ENCODE results near the gene KCNK10.

The KCNK10 gene

GRCh38 chr14:88318406-88318805, 4.7 kb downstream of the KCNK10 start:
- H3K27me3 ChIP-seq (ENCODE audit: low read length) = no peaks in the 10 kb centered on the region
- H3K4me3 ChIP-seq (ENCODE audit: insufficient read depth, low read length, poor library complexity, severe bottlenecking) = no peak overlapping the region
- H3K27ac ChIP-seq (ENCODE audit: low read depth, low read length) = no peak overlapping the region

GRCh38 chr14:88316521-88316920, 6.5 kb downstream of the KCNK10 start:
- H3K4me2 ChIP-seq (ENCODE audit: low read depth, low read length, poor library complexity, severe bottlenecking) = no peak overlapping the region
- no peaks in the 10 kb centered on the region for H4K20me1 ChIP-seq (ENCODE audit: low read depth, low read length)
- H3K36me3 ChIP-seq (ENCODE audit: low read length) = no peaks in the 10 kb centered on the region
- no peaks in the 10 kb centered on the region for H3F3A ChIP-seq (ENCODE audit: insufficient read depth)
- no peak overlapping the region for H3K4me3 ChIP-seq (ENCODE audit: insufficient read depth, low read length, poor library complexity, severe bottlenecking)
- no peak overlapping the region for H2AFZ ChIP-seq (ENCODE audit: low read depth, low read length, severe bottlenecking)
- H3K9me3 ChIP-seq (ENCODE audit: insufficient read depth, low read length) = no peaks in the 10 kb centered on the region
- TF ChIP-seq CTCF (IDR thresholded peaks at IDR 0.05; ENCODE audit: insufficient read depth, low read length, poor library complexity, severe bottlenecking) = no peak
- TF ChIP-seq EZH2phosphoT487 (conservative IDR thresholded peaks at IDR 0.05; ENCODE audit: low read length) = no peak
- no peaks in the 10 kb centered on the region for H3K9me2 ChIP-seq (replicated peaks; ENCODE audit: insufficient read depth, low read length)
- no peaks in the 10 kb centered on the region for H3K79me2 ChIP-seq (ENCODE audit: insufficient read depth, low read length)
- no peaks in the 10 kb centered on the region for H3K27me3 ChIP-seq (ENCODE audit: low read length)
- H3K27ac ChIP-seq (ENCODE audit: low read depth, low read length) = no peak overlapping the region
- no peak overlapping the region for H3K9ac ChIP-seq (ENCODE audit: low read length)

More at GRCh38 chr14:88318406-88318805, 4.7 kb downstream of the KCNK10 start:
- H3K9me2 ChIP-seq (replicated peaks; ENCODE audit: insufficient read depth, low read length) = no peaks in the 10 kb centered on the region
- H2AFZ ChIP-seq (ENCODE audit: low read depth, low read length, severe bottlenecking) = no peak overlapping the region
- H3K9me3 ChIP-seq (ENCODE audit: insufficient read depth, low read length) = no peaks in the 10 kb centered on the region
- H3K9ac ChIP-seq (ENCODE audit: low read length) = no peak overlapping the region
- H3K36me3 ChIP-seq (ENCODE audit: low read length) = no peaks in the 10 kb centered on the region
- no peaks in the 10 kb centered on the region for H4K20me1 ChIP-seq (ENCODE audit: low read depth, low read length)
- H3K4me2 ChIP-seq (ENCODE audit: low read depth, low read length, poor library complexity, severe bottlenecking) = no peak overlapping the region
- H3K79me2 ChIP-seq (ENCODE audit: insufficient read depth, low read length) = no peaks in the 10 kb centered on the region
- TF ChIP-seq CTCF (IDR thresholded peaks at IDR 0.05; ENCODE audit: insufficient read depth, low read length, poor library complexity, severe bottlenecking) = no peak
- TF ChIP-seq EZH2phosphoT487 (conservative IDR thresholded peaks at IDR 0.05; ENCODE audit: low read length) = no peak
- H3F3A ChIP-seq (ENCODE audit: insufficient read depth) = no peaks in the 10 kb centered on the region

- no peak overlapping the region for H2AFZ ChIP-seq (ENCODE audit: low read depth, low read length, severe bottlenecking)
- no peaks in the 10 kb centered on the region for H3F3A ChIP-seq (ENCODE audit: insufficient read depth)
- H3K4me2 ChIP-seq (ENCODE audit: low read depth, low read length, poor library complexity, severe bottlenecking) = no peak overlapping the region
- H3K27ac ChIP-seq (ENCODE audit: low read depth, low read length) = no peak overlapping the region
- TF ChIP-seq EZH2phosphoT487 (conservative IDR thresholded peaks at IDR 0.05; ENCODE audit: low read length) (no peak), CTCF (IDR thresholded peaks at IDR 0.05; ENCODE audit: insufficient read depth, low read length, poor library complexity, severe bottlenecking) (no peak)
- H3K36me3 ChIP-seq (ENCODE audit: low read length) = no peaks in the 10 kb centered on the region
- no peaks in the 10 kb centered on the region for H3K9me2 ChIP-seq (replicated peaks; ENCODE audit: insufficient read depth, low read length)
- no peaks in the 10 kb centered on the region for H4K20me1 ChIP-seq (ENCODE audit: low read depth, low read length)
- no peak overlapping the region for H3K4me3 ChIP-seq (ENCODE audit: insufficient read depth, low read length, poor library complexity, severe bottlenecking)
- H3K79me2 ChIP-seq (ENCODE audit: insufficient read depth, low read length) = no peaks in the 10 kb centered on the region
- H3K27me3 ChIP-seq (ENCODE audit: low read length) = no peaks in the 10 kb centered on the region
- no peak overlapping the region for H3K9ac ChIP-seq (ENCODE audit: low read length)
- no peaks in the 10 kb centered on the region for H3K9me3 ChIP-seq (ENCODE audit: insufficient read depth, low read length)
Observed at GRCh38 chr14:88312257-88312656, 10.8 kb downstream of the KCNK10 start.
